WTC11 (cell line): ENCODE results near the gene G2E3. TPM values are rescaled to one million over a fixed set of nuclear protein-coding genes. Genes with fewer than 3 reads are reported as not detected.

Experiments
- ATAC-seq: fragments of 200-7000 bp; cut with Tn5 transposase; 2 replicates; pipeline ENCODE4 v1.10.0; 2021; ENCODE audit warnings: mild to moderate bottlenecking, moderate library complexity
- CTCF ChIA-PET: fragments of 300-600 bp; sonication (Branson Sonifier 250); formaldehyde crosslinking; loops from one replicate; lab custom pipeline; 2021; ENCODE audit warnings: antibody characterized with exemption; lab: Charles Lee
- POLR2A ChIA-PET: fragments of 350-600 bp; sonication (Branson Sonifier 250); formaldehyde crosslinking; loops from one replicate; lab custom pipeline; 2021; ENCODE audit warnings: antibody characterized with exemption; lab: Charles Lee
- DNase-seq: peaks from one replicate; pipeline ENCODE4 v3.0.0; 2021; ENCODE audit warnings: low spot score
- H3K27ac Mint-ChIP-seq: 2 replicates; pipeline ENCODE4 v1.8.0; 2021; ENCODE audit warnings: mixed read lengths
- H3K27me3 Mint-ChIP-seq: 2 replicates; pipeline ENCODE4 v1.8.0; 2021; ENCODE audit warnings: low read depth, mild to moderate bottlenecking, moderate library complexity, mixed read lengths
- H3K36me3 Mint-ChIP-seq: 2 replicates; pipeline ENCODE4 v1.8.0; 2021; ENCODE audit warnings: mixed read lengths
- H3K4me1 Mint-ChIP-seq: 2 replicates; pipeline ENCODE4 v1.8.0; 2022; ENCODE audit warnings: mixed read lengths
- H3K4me3 Mint-ChIP-seq: 2 replicates; pipeline ENCODE4 v1.8.0; 2021; ENCODE audit warnings: mild to moderate bottlenecking, moderate library complexity, mixed read lengths
- H3K9me3 Mint-ChIP-seq: 2 replicates; pipeline ENCODE4 v1.8.0; 2021; ENCODE audit warnings: mixed read lengths
- AR ChIP-seq: fragments of 250-450 bp; sonication (Bioruptor Pico); IDR thresholded peaks from 2 replicates; pipeline ENCODE4 v1.9.0; 2021; ENCODE audit warnings: mild to moderate bottlenecking
- ATF1 ChIP-seq: sonication (generic); formaldehyde crosslinking; IDR thresholded peaks from 2 replicates; pipeline ENCODE4 v1.8.1; 2023; ENCODE audit warnings: mild to moderate bottlenecking, moderate library complexity, missing genetic modification reagents
- FOXP4 ChIP-seq: sonication (generic); formaldehyde crosslinking; IDR thresholded peaks from 2 replicates; pipeline ENCODE4 v1.8.0; 2022; ENCODE audit warnings: mild to moderate bottlenecking, missing genetic modification reagents
- GABPB1 ChIP-seq: sonication (generic); formaldehyde crosslinking; IDR thresholded peaks from 2 replicates; pipeline ENCODE4 v1.8.1; 2023; ENCODE audit warnings: mild to moderate bottlenecking, missing genetic modification reagents
- NR2C2 ChIP-seq: sonication (generic); formaldehyde crosslinking; IDR thresholded peaks from 2 replicates; pipeline ENCODE4 v1.8.0; 2022; ENCODE audit warnings: mild to moderate bottlenecking, missing genetic modification reagents
- SP1 ChIP-seq: sonication (generic); formaldehyde crosslinking; conservative IDR thresholded peaks from 2 replicates; pipeline ENCODE4 v1.8.1; 2022; ENCODE audit warnings: missing genetic modification reagents
- ZBTB21 ChIP-seq: sonication (generic); formaldehyde crosslinking; IDR thresholded peaks from 2 replicates; pipeline ENCODE4 v1.8.1; 2023; ENCODE audit warnings: mild to moderate bottlenecking, missing genetic modification reagents, borderline replicate concordance
- ZBTB43 ChIP-seq: sonication (generic); formaldehyde crosslinking; IDR thresholded peaks from 2 replicates; pipeline ENCODE4 v1.8.1; 2023; ENCODE audit warnings: mild to moderate bottlenecking, missing genetic modification reagents
- ZNF219 ChIP-seq: sonication (generic); formaldehyde crosslinking; IDR thresholded peaks from 2 replicates; pipeline ENCODE4 v1.8.0; 2023; ENCODE audit warnings: missing genetic modification reagents, mild to moderate bottlenecking, borderline replicate concordance
- ZNF263 ChIP-seq: sonication (generic); formaldehyde crosslinking; IDR thresholded peaks from 2 replicates; pipeline ENCODE4 v1.8.1; 2022; ENCODE audit warnings: low read depth, mild to moderate bottlenecking, moderate library complexity, missing genetic modification reagents
- ZNF416 ChIP-seq: fragments of 250-450 bp; sonication (Bioruptor Pico); IDR thresholded peaks from 2 replicates; pipeline ENCODE4 v1.9.0; 2021; ENCODE audit warnings: mild to moderate bottlenecking, inconsistent platforms
- ZNF425 ChIP-seq: fragments of 250-450 bp; sonication (Bioruptor Pico); conservative IDR thresholded peaks from 2 replicates; pipeline ENCODE4 v1.9.0; 2021; ENCODE audit warnings: mild to moderate bottlenecking
- total RNA-seq: library from RNA; stranded (reverse); gene quantifications from 3 replicates; pipeline ENCODE4 v1.2.3, GENCODE V29; 2021
- TF ChIP-seq, protein P1 (sequence below): sonication (generic); formaldehyde crosslinking; IDR thresholded peaks from 2 replicates; pipeline ENCODE4 v1.8.1; 2023; ENCODE audit warnings: mild to moderate bottlenecking, missing genetic modification reagents
- TF ChIP-seq, protein P2 (sequence below): sonication (generic); formaldehyde crosslinking; IDR thresholded peaks from 2 replicates; pipeline ENCODE4 v1.8.0; 2022; ENCODE audit warnings: mild to moderate bottlenecking, missing genetic modification reagents
- TF ChIP-seq, protein P3 (sequence below): sonication (generic); formaldehyde crosslinking; IDR thresholded peaks from 2 replicates; pipeline ENCODE4 v1.8.1; 2023; ENCODE audit warnings: mild to moderate bottlenecking, missing genetic modification reagents, borderline replicate concordance
- TF ChIP-seq, protein P4 (sequence below): fragments of 250-450 bp; sonication (Bioruptor Pico); IDR thresholded peaks from 2 replicates; pipeline ENCODE4 v2.1.2; 2022; ENCODE audit warnings: mild to moderate bottlenecking, moderate library complexity
- TF ChIP-seq, protein P5 (sequence below): sonication (generic); formaldehyde crosslinking; IDR thresholded peaks from 2 replicates; pipeline ENCODE4 v1.8.1; 2023; ENCODE audit warnings: mild to moderate bottlenecking, missing genetic modification reagents, moderate library complexity

G2E3 gene
- total RNA-seq, 1 experiment from 2014 or later = 66.2 TPM

DNA sequence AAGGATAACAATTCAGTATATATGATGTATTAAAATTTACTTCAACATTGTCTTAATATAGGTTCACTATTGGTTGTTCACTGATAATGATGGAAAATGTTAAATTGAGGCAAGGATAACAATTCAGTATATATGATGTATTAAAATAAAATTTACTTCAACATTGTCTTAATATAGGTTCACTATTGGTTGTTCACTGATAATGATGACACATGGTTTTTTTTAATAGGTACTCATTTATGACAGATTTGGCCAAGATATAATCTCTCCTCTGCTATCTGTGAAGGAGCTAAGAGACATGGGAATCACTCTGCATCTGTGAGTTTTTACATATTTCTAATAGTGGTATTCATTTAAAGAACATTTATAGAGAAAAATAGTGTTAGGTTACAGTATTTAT is 71.3 kb downstream of the G2E3 start:
- Mint-ChIP-seq H3K4me3 (no peak overlapping the region), H3K27ac (no peak overlapping the region), H3K36me3 (peaks cover 16% of the 10 kb centered on the region), H3K27me3 (no peaks in the 10 kb centered on the region), H3K4me1 (peaks cover 3% of the 10 kb centered on the region; the same call in 1 of the 2 replicates), H3K9me3 (no peaks in the 10 kb centered on the region)
- DNase-seq (no peak), ATAC-seq (no peak)
- POLR2A ChIA-PET = no interaction called here
- CTCF ChIA-PET = no interaction called here
- TF ChIP-seq GABPB1 (CRISPR knock-in tag) = no peak
- no peak for TF ChIP-seq NR2C2 (CRISPR knock-in tag)
- TF ChIP-seq AR = no peak
- TF ChIP-seq, protein P1, sequence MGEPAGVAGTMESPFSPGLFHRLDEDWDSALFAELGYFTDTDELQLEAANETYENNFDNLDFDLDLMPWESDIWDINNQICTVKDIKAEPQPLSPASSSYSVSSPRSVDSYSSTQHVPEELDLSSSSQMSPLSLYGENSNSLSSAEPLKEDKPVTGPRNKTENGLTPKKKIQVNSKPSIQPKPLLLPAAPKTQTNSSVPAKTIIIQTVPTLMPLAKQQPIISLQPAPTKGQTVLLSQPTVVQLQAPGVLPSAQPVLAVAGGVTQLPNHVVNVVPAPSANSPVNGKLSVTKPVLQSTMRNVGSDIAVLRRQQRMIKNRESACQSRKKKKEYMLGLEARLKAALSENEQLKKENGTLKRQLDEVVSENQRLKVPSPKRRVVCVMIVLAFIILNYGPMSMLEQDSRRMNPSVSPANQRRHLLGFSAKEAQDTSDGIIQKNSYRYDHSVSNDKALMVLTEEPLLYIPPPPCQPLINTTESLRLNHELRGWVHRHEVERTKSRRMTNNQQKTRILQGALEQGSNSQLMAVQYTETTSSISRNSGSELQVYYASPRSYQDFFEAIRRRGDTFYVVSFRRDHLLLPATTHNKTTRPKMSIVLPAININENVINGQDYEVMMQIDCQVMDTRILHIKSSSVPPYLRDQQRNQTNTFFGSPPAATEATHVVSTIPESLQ (CRISPR knock-in tag) = no peak
- no peak for TF ChIP-seq ATF1 (CRISPR knock-in tag)
- TF ChIP-seq FOXP4 = no peak
- TF ChIP-seq ZNF263 (CRISPR knock-in tag) = no peak
- TF ChIP-seq, protein P2, sequence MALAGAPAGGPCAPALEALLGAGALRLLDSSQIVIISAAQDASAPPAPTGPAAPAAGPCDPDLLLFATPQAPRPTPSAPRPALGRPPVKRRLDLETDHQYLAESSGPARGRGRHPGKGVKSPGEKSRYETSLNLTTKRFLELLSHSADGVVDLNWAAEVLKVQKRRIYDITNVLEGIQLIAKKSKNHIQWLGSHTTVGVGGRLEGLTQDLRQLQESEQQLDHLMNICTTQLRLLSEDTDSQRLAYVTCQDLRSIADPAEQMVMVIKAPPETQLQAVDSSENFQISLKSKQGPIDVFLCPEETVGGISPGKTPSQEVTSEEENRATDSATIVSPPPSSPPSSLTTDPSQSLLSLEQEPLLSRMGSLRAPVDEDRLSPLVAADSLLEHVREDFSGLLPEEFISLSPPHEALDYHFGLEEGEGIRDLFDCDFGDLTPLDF (CRISPR knock-in tag) = no peak
- TF ChIP-seq, protein P3, sequence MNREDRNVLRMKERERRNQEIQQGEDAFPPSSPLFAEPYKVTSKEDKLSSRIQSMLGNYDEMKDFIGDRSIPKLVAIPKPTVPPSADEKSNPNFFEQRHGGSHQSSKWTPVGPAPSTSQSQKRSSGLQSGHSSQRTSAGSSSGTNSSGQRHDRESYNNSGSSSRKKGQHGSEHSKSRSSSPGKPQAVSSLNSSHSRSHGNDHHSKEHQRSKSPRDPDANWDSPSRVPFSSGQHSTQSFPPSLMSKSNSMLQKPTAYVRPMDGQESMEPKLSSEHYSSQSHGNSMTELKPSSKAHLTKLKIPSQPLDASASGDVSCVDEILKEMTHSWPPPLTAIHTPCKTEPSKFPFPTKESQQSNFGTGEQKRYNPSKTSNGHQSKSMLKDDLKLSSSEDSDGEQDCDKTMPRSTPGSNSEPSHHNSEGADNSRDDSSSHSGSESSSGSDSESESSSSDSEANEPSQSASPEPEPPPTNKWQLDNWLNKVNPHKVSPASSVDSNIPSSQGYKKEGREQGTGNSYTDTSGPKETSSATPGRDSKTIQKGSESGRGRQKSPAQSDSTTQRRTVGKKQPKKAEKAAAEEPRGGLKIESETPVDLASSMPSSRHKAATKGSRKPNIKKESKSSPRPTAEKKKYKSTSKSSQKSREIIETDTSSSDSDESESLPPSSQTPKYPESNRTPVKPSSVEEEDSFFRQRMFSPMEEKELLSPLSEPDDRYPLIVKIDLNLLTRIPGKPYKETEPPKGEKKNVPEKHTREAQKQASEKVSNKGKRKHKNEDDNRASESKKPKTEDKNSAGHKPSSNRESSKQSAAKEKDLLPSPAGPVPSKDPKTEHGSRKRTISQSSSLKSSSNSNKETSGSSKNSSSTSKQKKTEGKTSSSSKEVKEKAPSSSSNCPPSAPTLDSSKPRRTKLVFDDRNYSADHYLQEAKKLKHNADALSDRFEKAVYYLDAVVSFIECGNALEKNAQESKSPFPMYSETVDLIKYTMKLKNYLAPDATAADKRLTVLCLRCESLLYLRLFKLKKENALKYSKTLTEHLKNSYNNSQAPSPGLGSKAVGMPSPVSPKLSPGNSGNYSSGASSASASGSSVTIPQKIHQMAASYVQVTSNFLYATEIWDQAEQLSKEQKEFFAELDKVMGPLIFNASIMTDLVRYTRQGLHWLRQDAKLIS (CRISPR knock-in tag) = no peak

DNA sequence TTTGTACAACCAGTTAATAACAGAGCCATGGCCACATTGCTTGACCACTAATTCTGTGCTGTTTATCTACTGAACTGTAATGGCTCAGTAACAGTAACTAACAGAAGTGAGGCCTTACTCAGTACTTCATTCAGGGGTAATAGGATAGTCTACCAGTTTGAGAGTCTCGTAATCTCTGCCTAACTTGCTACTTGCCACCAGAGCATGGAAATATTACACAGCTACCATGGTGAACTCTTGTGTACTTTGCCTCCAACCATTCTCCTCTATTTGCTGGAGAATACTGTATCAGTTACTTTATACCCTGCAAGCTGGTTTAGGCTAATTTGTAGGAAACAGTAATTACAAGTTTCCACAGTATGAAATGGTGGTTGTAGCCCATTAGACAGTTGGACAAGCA is 73.8 kb downstream of the G2E3 start:
- ChIA-PET CTCF (no interaction called here), POLR2A (no interaction called here)
- Mint-ChIP-seq H3K27me3 (no peaks in the 10 kb centered on the region), H3K36me3 (peaks cover 29% of the 10 kb centered on the region), H3K9me3 (no peaks in the 10 kb centered on the region), H3K4me1 (peaks cover 2% of the 10 kb centered on the region; the same call in 1 of the 2 replicates), H3K27ac (no peak overlapping the region), H3K4me3 (no peak overlapping the region)
- no peak for DNase-seq
- no peak for ATAC-seq
- TF ChIP-seq ZNF416 (CRISPR knock-in tag) = no peak
- no peak for TF ChIP-seq ZBTB43 (CRISPR knock-in tag)
- no peak for TF ChIP-seq ZNF219 (CRISPR knock-in tag)
- no peak for TF ChIP-seq ZNF425 (CRISPR knock-in tag)
- no peak for TF ChIP-seq SP1 (CRISPR knock-in tag)
- TF ChIP-seq, protein P4, sequence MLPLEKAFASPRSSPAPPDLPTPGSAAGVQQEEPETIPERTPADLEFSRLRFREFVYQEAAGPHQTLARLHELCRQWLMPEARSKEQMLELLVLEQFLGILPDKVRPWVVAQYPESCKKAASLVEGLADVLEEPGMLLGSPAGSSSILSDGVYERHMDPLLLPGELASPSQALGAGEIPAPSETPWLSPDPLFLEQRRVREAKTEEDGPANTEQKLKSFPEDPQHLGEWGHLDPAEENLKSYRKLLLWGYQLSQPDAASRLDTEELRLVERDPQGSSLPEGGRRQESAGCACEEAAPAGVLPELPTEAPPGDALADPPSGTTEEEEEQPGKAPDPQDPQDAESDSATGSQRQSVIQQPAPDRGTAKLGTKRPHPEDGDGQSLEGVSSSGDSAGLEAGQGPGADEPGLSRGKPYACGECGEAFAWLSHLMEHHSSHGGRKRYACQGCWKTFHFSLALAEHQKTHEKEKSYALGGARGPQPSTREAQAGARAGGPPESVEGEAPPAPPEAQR = no peak
- no peak for TF ChIP-seq ZBTB21 (CRISPR knock-in tag)
- TF ChIP-seq, protein P5, sequence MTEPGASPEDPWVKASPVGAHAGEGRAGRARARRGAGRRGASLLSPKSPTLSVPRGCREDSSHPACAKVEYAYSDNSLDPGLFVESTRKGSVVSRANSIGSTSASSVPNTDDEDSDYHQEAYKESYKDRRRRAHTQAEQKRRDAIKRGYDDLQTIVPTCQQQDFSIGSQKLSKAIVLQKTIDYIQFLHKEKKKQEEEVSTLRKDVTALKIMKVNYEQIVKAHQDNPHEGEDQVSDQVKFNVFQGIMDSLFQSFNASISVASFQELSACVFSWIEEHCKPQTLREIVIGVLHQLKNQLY = no peak
